HepG2 (cell line): ENCODE measurements around the gene KCNIP3. TPM values are rescaled to one million over a fixed set of nuclear protein-coding genes. Genes with fewer than 3 reads are reported as not detected.
A peak's percentile ranks its signal among the peaks of the same experiment; 100 is the strongest.

Experiments used
- ATAC-seq: fragments of 200-7000 bp; cut with Tn5 transposase; 3 replicates; pipeline ENCODE4 v1.9.1; 2020; ENCODE audit warnings: mild to moderate bottlenecking, moderate library complexity
- BruUV-seq: library from RNA; stranded (reverse); fragments of 400-500 nt; replicated peaks from 2 replicates; lab custom pipeline; 2021; lab: Mats Ljungman, UMichigan
- CTCF ChIA-PET: fragments of 300-600 bp; formaldehyde crosslinking; extraction: SDS; loops from one replicate; lab custom pipeline; 2021; ENCODE audit warnings: low total read pairs, inconsistent platforms, low intra/inter-chr PET ratio; lab: Yijun Ruan, JAX
- POLR2A ChIA-PET: fragments of 350-600 bp; sonication (Branson Sonifier 250); formaldehyde crosslinking; loops from one replicate; lab custom pipeline; 2020; ENCODE audit warnings: antibody characterized with exemption, inconsistent platforms; lab: Yijun Ruan, JAX
- DNase-seq: peaks from one replicate; pipeline ENCODE4 v3.0.0-alpha.2; 2015; ENCODE audit warnings: low spot score
- FAIRE-seq: peaks from 3 replicates; lab custom pipeline; 2011; peaks lifted over from hg19 to GRCh38; lab: Jason Lieb, UNC
- H2AFZ ChIP-seq: one replicate; pipeline ENCODE4 v1.6.1; 2011; ENCODE audit warnings: low read length, inconsistent platforms
- H3K27ac ChIP-seq: fragments of 300-600 bp; 3 replicates; pipeline ENCODE4 v1.8.0; 2011; ENCODE audit warnings: mixed run types, mild to moderate bottlenecking, mixed read lengths, low read length, inconsistent platforms; ENCODE audit not compliant: insufficient read depth; ENCODE audit errors: extremely low read length
- H3K27me3 ChIP-seq, 2 experiments: fragments of 200-600 bp in 1 of 2; 2 replicates in 1 of 2; 3 replicates in 1 of 2; pipeline versions ENCODE4 v1.6.0 to v1.8.0; 2011; ENCODE audit warnings: low read length in 2 of 2, mild to moderate bottlenecking in 2 of 2, moderate library complexity in 2 of 2, inconsistent platforms in 1 of 2; ENCODE audit not compliant: insufficient read depth in 2 of 2, control insufficient read depth in 1 of 2
- H3K36me3 ChIP-seq, 2 experiments: fragments of 200-600 bp in 1 of 2; replicated peaks in 1 of 2; 2 replicates in 1 of 2; 3 replicates in 1 of 2; pipeline versions ENCODE4 v1.5.1 to v1.8.0; 2011; ENCODE audit warnings: low read length in 2 of 2, inconsistent platforms in 1 of 2; ENCODE audit not compliant: insufficient read depth in 2 of 2, control insufficient read depth in 1 of 2
- H3K4me1 ChIP-seq: 2 replicates; pipeline ENCODE4 v1.5.1; 2012; ENCODE audit warnings: low read length, inconsistent platforms; ENCODE audit not compliant: insufficient read depth
- H3K4me2 ChIP-seq: 2 replicates; pipeline ENCODE4 v1.6.0; 2011; ENCODE audit warnings: low read depth, low read length, inconsistent platforms
- H3K4me3 ChIP-seq, 3 experiments: fragments of 200-600 bp in 1 of 3; sonication (generic), shearing (Covaris generic) in 1 of 3; replicated peaks in 1 of 3; 2 replicates each; pipeline ENCODE4 v1.5.1; 2011 to 2016; ENCODE audit warnings: low read length in 3 of 3, inconsistent platforms in 2 of 3, low read depth in 2 of 3, mild to moderate bottlenecking in 2 of 3, control low read depth in 1 of 3, mixed read lengths in 1 of 3; ENCODE audit not compliant: insufficient read depth in 1 of 3
- H3K79me2 ChIP-seq: one replicate; pipeline ENCODE4 v1.6.1; 2011; ENCODE audit warnings: low read length, inconsistent platforms; ENCODE audit not compliant: insufficient read depth
- H3K9ac ChIP-seq: 2 replicates; pipeline ENCODE4 v1.6.0; 2011; ENCODE audit warnings: mild to moderate bottlenecking, low read depth, low read length, inconsistent platforms; ENCODE audit not compliant: insufficient read depth
- H3K9me3 ChIP-seq: 2 replicates; pipeline ENCODE4 v1.5.1; 2012; ENCODE audit warnings: mild to moderate bottlenecking, low read length
- H4K20me1 ChIP-seq: 2 replicates; pipeline ENCODE4 v1.6.0; 2011; ENCODE audit warnings: inconsistent platforms, mild to moderate bottlenecking, low read length, moderate library complexity; ENCODE audit not compliant: insufficient read depth
- STAG1 ChIP-seq: sonication (generic); formaldehyde crosslinking; IDR thresholded peaks from 2 replicates; pipeline ENCODE4 v1.4.0; 2020; ENCODE audit warnings: missing genetic modification reagents
- ZNF564 ChIP-seq: sonication (generic); formaldehyde crosslinking; IDR thresholded peaks from 2 replicates; pipeline ENCODE4 v1.8.1; 2023; ENCODE audit warnings: mild to moderate bottlenecking, missing genetic modification reagents
- WGBS: methylation state at CpG from one replicate; pipeline ENCODE4 v1.1.6; 2017; ENCODE audit warnings: low lambda C conversion rate; 5-methylcytosine and 5-hydroxymethylcytosine counted together
- in situ Hi-C: cut with HindIII; loops from 2 replicates; pipeline ENCODE4 v1.10.0; 2017; ENCODE audit warnings: low pct_unique_long_range_greater_than_20kb; ENCODE audit not compliant: extremely low pct_ligation_motif_present
- intact Hi-C: fragments of 100-400 bp; cut with micrococcal nuclease; formaldehyde crosslinking; loops from one replicate; pipeline ENCODE4 v1.10.0; 2022; ENCODE audit not compliant: unreplicated experiment
- polyA plus RNA-seq, 8 experiments: library from polyadenylated mRNA; depleted of rRNA in 3 of 8; stranded (reverse) in 7 of 8; unstranded in 1 of 8; fragments of >200 nt; fragmentation: Illumina TruSeq in 4 of 8; extraction: Trizol in 4 of 8; gene quantifications; 2 replicates each; pipeline versions ENCODE4 v1.2.1 to v1.2.3, GENCODE V29; 2011 to 2016; ENCODE audit warnings: low read depth in 4 of 8, missing spikeins in 1 of 8, mixed read lengths in 1 of 8; ENCODE audit not compliant: insufficient read depth in 1 of 8
- total RNA-seq, 5 experiments: library from RNA; depleted of rRNA; stranded (reverse); fragments of >200 nt; fragmentation: Illumina TruSeq; extraction: Trizol; gene quantifications; 2 replicates each; pipeline ENCODE4 v1.2.3, GENCODE V29; 2016; ENCODE audit warnings: low read depth in 1 of 5
- TF ChIP-seq, protein P1 (sequence below): sonication (generic); formaldehyde crosslinking; IDR thresholded peaks from 2 replicates; pipeline ENCODE4 v1.5.1; 2020; ENCODE audit warnings: mild to moderate bottlenecking, missing genetic modification reagents, borderline replicate concordance
- TF ChIP-seq, protein P2 (sequence below): sonication (generic); formaldehyde crosslinking; IDR thresholded peaks from 2 replicates; pipeline ENCODE4 v1.5.0; 2020; ENCODE audit warnings: mild to moderate bottlenecking, missing genetic modification reagents, moderate library complexity

KCNIP3 gene
- total and polyA plus RNA-seq, 2 of the 13 experiments (the other 11 are each of a cell fraction or from before 2014, with no cell fraction given) = not detected

DNA sequence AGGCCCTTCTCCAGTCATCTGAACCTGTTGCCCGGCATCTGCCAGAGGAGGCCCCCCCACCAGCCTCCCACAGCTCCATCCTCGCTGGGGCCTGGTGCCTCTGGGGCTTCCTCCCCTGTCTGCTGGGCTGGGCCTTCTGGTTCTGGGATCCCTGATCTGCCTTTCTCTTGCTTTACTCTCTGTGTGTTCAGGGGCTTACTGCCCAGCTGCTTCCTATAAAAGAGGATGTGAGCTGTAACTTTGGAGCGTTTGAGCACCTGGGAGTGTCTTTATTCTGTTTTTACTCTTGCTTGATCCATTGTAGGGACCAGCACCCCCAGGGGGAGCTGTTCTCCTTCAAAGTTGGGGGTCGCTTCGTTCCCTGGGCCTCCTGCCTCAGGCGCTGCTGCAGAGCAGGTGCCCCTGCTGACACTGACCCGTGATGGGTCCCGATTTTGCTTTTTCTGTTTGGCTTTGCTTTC lies 82.3 kb downstream of the KCNIP3 start:
- 16% methylated on average over 8 of the region's 8 CpGs for WGBS
- no peak overlapping the region for H3K4me2 ChIP-seq
- no peak for FAIRE-seq
- peak; percentile 20; the same call in 2 of the 3 replicates for ATAC-seq
- POLR2A ChIA-PET = no interaction called here
- TF ChIP-seq, protein P1, sequence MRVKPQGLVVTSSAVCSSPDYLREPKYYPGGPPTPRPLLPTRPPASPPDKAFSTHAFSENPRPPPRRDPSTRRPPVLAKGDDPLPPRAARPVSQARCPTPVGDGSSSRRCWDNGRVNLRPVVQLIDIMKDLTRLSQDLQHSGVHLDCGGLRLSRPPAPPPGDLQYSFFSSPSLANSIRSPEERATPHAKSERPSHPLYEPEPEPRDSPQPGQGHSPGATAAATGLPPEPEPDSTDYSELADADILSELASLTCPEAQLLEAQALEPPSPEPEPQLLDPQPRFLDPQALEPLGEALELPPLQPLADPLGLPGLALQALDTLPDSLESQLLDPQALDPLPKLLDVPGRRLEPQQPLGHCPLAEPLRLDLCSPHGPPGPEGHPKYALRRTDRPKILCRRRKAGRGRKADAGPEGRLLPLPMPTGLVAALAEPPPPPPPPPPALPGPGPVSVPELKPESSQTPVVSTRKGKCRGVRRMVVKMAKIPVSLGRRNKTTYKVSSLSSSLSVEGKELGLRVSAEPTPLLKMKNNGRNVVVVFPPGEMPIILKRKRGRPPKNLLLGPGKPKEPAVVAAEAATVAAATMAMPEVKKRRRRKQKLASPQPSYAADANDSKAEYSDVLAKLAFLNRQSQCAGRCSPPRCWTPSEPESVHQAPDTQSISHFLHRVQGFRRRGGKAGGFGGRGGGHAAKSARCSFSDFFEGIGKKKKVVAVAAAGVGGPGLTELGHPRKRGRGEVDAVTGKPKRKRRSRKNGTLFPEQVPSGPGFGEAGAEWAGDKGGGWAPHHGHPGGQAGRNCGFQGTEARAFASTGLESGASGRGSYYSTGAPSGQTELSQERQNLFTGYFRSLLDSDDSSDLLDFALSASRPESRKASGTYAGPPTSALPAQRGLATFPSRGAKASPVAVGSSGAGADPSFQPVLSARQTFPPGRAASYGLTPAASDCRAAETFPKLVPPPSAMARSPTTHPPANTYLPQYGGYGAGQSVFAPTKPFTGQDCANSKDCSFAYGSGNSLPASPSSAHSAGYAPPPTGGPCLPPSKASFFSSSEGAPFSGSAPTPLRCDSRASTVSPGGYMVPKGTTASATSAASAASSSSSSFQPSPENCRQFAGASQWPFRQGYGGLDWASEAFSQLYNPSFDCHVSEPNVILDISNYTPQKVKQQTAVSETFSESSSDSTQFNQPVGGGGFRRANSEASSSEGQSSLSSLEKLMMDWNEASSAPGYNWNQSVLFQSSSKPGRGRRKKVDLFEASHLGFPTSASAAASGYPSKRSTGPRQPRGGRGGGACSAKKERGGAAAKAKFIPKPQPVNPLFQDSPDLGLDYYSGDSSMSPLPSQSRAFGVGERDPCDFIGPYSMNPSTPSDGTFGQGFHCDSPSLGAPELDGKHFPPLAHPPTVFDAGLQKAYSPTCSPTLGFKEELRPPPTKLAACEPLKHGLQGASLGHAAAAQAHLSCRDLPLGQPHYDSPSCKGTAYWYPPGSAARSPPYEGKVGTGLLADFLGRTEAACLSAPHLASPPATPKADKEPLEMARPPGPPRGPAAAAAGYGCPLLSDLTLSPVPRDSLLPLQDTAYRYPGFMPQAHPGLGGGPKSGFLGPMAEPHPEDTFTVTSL (CRISPR knock-in tag) = no peak
- TF ChIP-seq, protein P2, sequence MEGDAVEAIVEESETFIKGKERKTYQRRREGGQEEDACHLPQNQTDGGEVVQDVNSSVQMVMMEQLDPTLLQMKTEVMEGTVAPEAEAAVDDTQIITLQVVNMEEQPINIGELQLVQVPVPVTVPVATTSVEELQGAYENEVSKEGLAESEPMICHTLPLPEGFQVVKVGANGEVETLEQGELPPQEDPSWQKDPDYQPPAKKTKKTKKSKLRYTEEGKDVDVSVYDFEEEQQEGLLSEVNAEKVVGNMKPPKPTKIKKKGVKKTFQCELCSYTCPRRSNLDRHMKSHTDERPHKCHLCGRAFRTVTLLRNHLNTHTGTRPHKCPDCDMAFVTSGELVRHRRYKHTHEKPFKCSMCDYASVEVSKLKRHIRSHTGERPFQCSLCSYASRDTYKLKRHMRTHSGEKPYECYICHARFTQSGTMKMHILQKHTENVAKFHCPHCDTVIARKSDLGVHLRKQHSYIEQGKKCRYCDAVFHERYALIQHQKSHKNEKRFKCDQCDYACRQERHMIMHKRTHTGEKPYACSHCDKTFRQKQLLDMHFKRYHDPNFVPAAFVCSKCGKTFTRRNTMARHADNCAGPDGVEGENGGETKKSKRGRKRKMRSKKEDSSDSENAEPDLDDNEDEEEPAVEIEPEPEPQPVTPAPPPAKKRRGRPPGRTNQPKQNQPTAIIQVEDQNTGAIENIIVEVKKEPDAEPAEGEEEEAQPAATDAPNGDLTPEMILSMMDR = peak; percentile 63
- no peak for TF ChIP-seq ZNF564 (CRISPR knock-in tag)
- peak; percentile 58 for TF ChIP-seq STAG1
- TF ChIP-seq, all 625 proteins: peak for 2
- Histone ChIP-seq H3K9ac (no peak overlapping the region), H3K9me3 (no peaks in the 10 kb centered on the region), H3K36me3 (no peaks in the 10 kb centered on the region), H3K4me1 (peaks cover 9% of the 10 kb centered on the region), H4K20me1 (no peaks in the 10 kb centered on the region), H3K27ac (no peak overlapping the region), H3K27me3 (peaks cover 0 to 44% of the 10 kb centered on the region in 2 experiments; a peak in 4 of 5 replicates), H3K4me3 (no peak overlapping the region), H2AFZ (no peak overlapping the region), H3K79me2 (no peaks in the 10 kb centered on the region)
- intact Hi-C loops (no loop called here), in situ Hi-C loops (no loop called here)
- DNase-seq = no peak
- no TSS peak for BruUV-seq
- CTCF ChIA-PET = no interaction called here
